H7 (cell line): Measurements from ENCODE around the gene PERM1. TPM values are rescaled to one million over a fixed set of nuclear protein-coding genes. Genes with fewer than 3 reads are reported as not detected.

Source experiments
- DNase-seq: peaks from one replicate; pipeline ENCODE4 v3.0.0; 2012
- H3K27me3 ChIP-seq: 2 replicates; pipeline ENCODE4 v1.6.0; 2011; ENCODE audit warnings: mild to moderate bottlenecking, low read length; ENCODE audit not compliant: control insufficient read depth, insufficient read depth
- H3K36me3 ChIP-seq: replicated peaks from 2 replicates; pipeline ENCODE4 v1.5.1; 2011; ENCODE audit warnings: low read length; ENCODE audit not compliant: control insufficient read depth, insufficient read depth
- H3K4me3 ChIP-seq: 2 replicates; pipeline ENCODE4 v1.5.1; 2011; ENCODE audit warnings: low read depth, mild to moderate bottlenecking, control low read depth, low read length, moderate library complexity; ENCODE audit not compliant: insufficient read depth
- total RNA-seq: library from RNA; depleted of rRNA; stranded (reverse); fragments of >200 nt; shearing (Covaris generic); gene quantifications from 2 replicates; pipeline ENCODE4 v1.2.3, GENCODE V29; 2014

The PERM1 gene
- total RNA-seq, 1 experiment from 2014 or later, result not detected

DNA sequence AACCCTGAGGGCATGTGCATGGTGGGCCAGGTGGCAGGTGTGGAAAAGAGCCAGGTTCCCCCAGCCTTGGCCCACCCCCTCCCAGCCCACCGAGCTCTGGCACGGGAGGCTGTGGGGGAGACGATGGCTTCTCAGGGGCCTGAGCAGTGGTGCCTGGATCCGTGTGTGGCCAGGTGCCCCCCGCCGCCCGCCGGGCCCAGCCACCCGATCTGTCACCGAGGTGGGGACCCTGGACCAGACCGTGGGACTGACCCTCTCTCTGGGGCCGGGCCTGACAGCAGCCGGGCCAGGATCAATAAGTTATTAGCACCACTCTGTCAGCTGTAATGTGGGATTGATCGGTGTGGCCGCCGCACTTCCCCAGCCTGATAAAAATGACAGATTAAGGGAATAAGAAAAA lies 44.4 kb downstream of the PERM1 start:
- no peak overlapping the region for H3K4me3 ChIP-seq
- no peaks in the 10 kb centered on the region for H3K36me3 ChIP-seq
- no peak for DNase-seq
- H3K27me3 ChIP-seq, result peaks cover 78% of the 10 kb centered on the region

GRCh38 chr1:936348-937264 lies 45.3 kb downstream of the PERM1 start:
- no peak overlapping the region for H3K4me3 ChIP-seq
- H3K27me3 ChIP-seq, result peaks cover 74% of the 10 kb centered on the region
- H3K36me3 ChIP-seq, result no peaks in the 10 kb centered on the region
- no peak for DNase-seq

DNA sequence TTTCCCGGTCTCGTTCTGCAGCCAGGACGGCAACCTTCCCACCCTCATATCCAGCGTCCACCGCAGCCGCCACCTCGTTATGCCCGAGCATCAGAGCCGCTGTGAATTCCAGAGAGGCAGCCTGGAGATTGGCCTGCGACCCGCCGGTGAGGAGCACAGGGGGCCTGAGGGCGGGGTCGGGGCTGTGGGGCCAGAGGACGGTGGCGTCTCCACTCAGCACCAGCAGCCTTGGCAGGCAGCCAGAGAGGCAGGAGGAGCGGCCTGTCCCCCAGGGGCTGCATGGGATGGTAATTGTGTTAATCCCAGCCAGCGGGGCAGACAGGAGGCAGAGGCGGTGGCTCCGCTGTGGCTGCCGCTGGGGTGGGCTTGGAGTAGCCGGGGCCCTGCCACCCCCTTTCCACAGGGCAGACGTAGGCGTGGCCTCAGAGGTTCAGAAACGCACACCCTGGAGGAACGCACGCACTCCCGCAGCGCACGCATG lies 46.1 kb downstream of the PERM1 start:
- no peaks in the 10 kb centered on the region for H3K36me3 ChIP-seq
- peak; percentile 94 for DNase-seq
- H3K27me3 ChIP-seq, result peaks cover 73% of the 10 kb centered on the region
- H3K4me3 ChIP-seq, result no peak overlapping the region

DNA sequence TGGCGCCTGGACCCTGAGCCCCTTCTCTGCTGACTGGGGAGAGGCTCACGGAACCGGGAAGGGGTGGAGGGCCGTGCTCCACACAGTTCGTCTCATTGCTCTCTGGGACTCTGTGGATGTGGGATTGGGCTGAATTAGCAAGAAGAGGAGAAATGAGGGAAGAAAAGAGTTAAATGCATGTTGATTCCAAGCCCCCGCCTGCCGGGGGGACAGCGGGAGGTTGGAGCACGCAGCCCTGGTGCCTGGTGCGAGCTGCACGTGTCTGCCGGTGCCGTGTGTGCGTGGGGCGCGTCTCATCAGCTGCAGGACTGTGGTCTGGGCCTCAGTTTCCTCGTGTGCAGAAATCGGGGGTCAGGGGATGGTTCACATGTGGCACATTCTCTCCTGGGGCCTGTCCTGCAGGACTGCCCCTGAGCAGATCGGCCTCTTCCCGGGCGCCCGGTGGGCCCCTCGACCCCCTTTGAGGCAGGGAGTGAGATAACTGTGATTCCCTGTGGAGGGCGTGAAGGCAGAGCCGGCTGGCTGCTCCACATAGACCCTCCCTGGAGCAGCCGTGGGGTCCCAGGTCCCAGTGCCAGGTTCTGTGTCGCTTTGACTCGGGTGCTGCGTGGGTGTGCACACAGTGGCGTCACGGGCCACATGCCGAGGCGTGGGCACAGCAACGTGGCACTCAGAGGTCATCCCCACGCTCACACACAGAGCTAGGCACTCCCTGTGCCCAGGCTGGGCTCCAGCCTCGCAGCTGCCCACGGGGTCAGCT lies 46.7 kb downstream of the PERM1 start:
- H3K27me3 ChIP-seq, result peaks cover 73% of the 10 kb centered on the region
- peak; percentile 83 for DNase-seq
- no peaks in the 10 kb centered on the region for H3K36me3 ChIP-seq
- H3K4me3 ChIP-seq, result no peak overlapping the region

GRCh38 chr1:933603-933940 lies 48.3 kb downstream of the PERM1 start:
- H3K36me3 ChIP-seq, result no peaks in the 10 kb centered on the region
- peaks cover 69% of the 10 kb centered on the region for H3K27me3 ChIP-seq
- no peak overlapping the region for H3K4me3 ChIP-seq
- peak; percentile 88 for DNase-seq

- peaks cover 68% of the 10 kb centered on the region for H3K27me3 ChIP-seq
- DNase-seq, result no peak
- H3K36me3 ChIP-seq, result no peaks in the 10 kb centered on the region
- no peak overlapping the region for H3K4me3 ChIP-seq
Observed at GRCh38 chr1:932776-933602, 48.9 kb downstream of the PERM1 start.

- Histone ChIP-seq H3K4me3 (no peak overlapping the region), H3K27me3 (peaks cover 73% of the 10 kb centered on the region), H3K36me3 (no peaks in the 10 kb centered on the region)
- DNase-seq, result peak; percentile 83
Observed at GRCh38 chr1:932173-932510, 49.8 kb downstream of the PERM1 start.

GRCh38 chr1:931380-932172 lies 50.3 kb downstream of the PERM1 start:
- Histone ChIP-seq H3K4me3 (no peak overlapping the region), H3K36me3 (no peaks in the 10 kb centered on the region), H3K27me3 (peaks cover 73% of the 10 kb centered on the region)
- DNase-seq, result no peak

- DNase-seq, result no peak
- Histone ChIP-seq H3K27me3 (peaks cover 74% of the 10 kb centered on the region), H3K4me3 (no peak overlapping the region), H3K36me3 (no peaks in the 10 kb centered on the region)
Observed at GRCh38 chr1:930633-931138, 51.2 kb downstream of the PERM1 start.

- peaks cover 74% of the 10 kb centered on the region for H3K27me3 ChIP-seq
- no peaks in the 10 kb centered on the region for H3K36me3 ChIP-seq
- DNase-seq, result no peak
- no peak overlapping the region for H3K4me3 ChIP-seq
Observed at GRCh38 chr1:929712-930632, 51.9 kb downstream of the PERM1 start.

DNA sequence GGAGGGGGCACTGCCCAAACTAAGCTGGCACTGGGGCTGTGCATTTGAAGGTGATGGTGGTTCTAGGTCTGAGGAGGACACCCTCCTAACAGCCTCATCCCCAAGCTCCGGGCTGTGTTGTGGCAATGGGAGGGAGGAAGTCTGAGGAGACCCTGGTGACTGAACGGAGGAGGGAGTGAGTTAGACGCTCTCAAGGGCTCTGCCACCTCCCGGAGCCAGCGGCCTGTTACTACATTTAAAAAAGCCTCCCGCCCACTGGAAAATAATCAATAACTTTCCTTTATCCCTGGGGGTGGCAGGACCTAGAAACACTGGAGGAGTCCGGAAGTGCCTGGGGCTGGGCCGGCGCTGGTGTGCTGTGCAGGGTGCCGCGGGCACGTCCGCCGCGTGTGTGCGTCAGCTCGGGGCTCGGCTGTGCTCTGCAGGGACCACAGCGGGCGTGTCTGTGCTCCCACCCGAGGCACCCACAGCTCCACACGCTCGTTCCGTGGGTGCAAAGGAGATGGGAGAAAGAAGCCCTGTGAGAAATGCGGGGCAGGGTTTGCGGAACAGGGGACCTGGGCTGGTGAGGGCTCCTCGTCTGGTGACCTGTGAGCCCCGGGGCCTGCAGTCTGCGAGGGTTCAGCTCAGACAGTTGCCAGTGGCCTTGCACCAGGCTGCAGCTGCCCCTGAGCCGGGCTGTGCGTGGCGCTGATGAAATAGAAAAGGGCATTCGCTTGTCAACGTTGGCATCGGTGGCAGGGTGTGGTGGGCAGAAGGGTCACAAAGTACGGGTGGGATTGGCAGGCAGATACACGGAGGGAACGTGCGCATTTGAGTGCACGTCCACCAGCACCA lies 52.9 kb downstream of the PERM1 start:
- Histone ChIP-seq H3K4me3 (no peak overlapping the region), H3K36me3 (no peaks in the 10 kb centered on the region), H3K27me3 (peaks cover 81% of the 10 kb centered on the region)
- peak; percentile 77 for DNase-seq

DNA sequence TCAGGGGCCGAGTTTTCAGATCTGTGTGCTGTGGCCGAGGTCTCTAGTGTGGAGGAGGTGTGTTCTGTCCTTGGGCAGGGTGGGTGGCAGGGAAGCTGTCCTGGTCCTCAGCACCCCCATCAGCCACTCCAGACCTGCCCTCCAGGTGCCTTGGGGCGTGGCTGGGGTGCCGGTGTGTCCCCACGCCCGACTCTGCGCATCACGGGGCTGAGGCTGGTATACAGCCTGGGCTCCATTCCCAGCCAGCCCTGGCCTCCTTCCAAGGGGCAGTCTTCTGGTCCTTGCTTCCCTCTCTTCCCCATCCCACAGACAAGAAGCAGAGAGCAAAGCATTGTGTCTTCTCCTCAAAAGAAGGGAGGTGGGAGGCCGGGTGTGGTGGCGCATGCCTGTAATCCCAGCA lies 54.1 kb downstream of the PERM1 start:
- DNase-seq, result no peak
- peaks cover 83% of the 10 kb centered on the region for H3K27me3 ChIP-seq
- H3K4me3 ChIP-seq, result no peak overlapping the region
- no peaks in the 10 kb centered on the region for H3K36me3 ChIP-seq
